Peyer's patch (tissue), 4 donors: Measurements from ENCODE around the gene PRKAG3.

ENCODE experiments used
- POLR2A ChIP-seq, 2 donors: fragments of 450-650 bp; IDR thresholded peaks; one replicate each; pipeline ENCODE4 v1.5.1; 2017; ENCODE audit warnings: antibody characterized with exemption in 2 of 2, mild to moderate bottlenecking in 2 of 2, moderate library complexity in 2 of 2
- TF ChIP-seq, protein P1 (sequence below), 6 experiments: fragments of 450-650 bp in 4 of 6; fragments of 200-600 bp in 2 of 6; sonication (generic) in 1 of 6; IDR thresholded peaks; one replicate each; pipeline ENCODE4 v1.5.1; 2017 to 2019; ENCODE audit warnings: antibody characterized with exemption in 6 of 6, mild to moderate bottlenecking in 3 of 6, moderate library complexity in 1 of 6

DNA sequence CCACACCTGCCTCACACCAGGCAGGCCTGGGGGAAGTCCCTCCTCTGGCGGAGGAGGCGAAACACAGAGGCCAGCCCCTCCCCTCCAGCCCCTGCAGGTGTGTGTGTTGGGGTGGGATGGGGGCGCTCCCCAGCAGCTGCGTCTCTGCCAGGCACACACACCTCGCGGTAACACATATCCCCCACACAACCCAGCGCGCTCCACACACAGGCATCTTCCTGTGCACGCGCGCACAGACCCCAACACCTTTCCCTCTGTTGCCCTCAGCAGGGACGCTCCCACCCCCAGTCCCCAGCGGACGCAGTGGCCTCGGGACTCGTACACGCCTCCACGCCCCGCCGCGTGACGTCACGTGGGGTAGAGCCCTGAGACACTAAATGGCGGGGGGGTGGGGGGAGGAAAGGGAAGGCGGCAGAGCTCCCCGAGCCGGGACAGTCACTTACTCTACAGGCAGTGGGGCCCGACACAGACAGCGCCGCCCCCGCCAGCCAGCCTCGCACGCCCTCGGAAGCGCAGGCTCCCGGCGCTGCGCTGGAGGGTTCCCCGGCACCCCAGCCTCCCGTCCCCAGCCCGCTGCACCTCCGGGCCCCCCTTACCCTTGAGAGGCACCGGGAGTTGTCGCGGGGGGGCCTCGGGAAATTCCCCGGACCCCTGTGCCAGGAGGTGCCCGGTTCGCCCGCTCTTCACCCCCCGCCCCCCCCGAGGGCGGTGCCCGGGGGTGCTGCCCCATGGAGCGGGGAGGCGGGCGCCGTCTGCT is 48.7 kb upstream of the PRKAG3 start, which contains the start of gene WNT10A:
- TF ChIP-seq, protein P1, sequence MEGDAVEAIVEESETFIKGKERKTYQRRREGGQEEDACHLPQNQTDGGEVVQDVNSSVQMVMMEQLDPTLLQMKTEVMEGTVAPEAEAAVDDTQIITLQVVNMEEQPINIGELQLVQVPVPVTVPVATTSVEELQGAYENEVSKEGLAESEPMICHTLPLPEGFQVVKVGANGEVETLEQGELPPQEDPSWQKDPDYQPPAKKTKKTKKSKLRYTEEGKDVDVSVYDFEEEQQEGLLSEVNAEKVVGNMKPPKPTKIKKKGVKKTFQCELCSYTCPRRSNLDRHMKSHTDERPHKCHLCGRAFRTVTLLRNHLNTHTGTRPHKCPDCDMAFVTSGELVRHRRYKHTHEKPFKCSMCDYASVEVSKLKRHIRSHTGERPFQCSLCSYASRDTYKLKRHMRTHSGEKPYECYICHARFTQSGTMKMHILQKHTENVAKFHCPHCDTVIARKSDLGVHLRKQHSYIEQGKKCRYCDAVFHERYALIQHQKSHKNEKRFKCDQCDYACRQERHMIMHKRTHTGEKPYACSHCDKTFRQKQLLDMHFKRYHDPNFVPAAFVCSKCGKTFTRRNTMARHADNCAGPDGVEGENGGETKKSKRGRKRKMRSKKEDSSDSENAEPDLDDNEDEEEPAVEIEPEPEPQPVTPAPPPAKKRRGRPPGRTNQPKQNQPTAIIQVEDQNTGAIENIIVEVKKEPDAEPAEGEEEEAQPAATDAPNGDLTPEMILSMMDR (IDR thresholded peaks at IDR 0.05): no peak
- no peak for TF ChIP-seq POLR2A (IDR thresholded peaks at IDR 0.05)
